HepG2 (cell line): ENCODE data around the gene RGS19. TPM values are rescaled to one million over a fixed set of nuclear protein-coding genes. Genes with fewer than 3 reads are reported as not detected.

Source experiments
- AGO2 ChIP-seq: fragments of 200-400 bp; formaldehyde crosslinking; optimal IDR thresholded peaks from 2 replicates; pipeline ENCODE3; 2017; ENCODE audit warnings: mild to moderate bottlenecking, low read depth, low read length, moderate library complexity
- ARID5B ChIP-seq: IDR thresholded peaks from 2 replicates; pipeline ENCODE4 v1.4.0; 2020; ENCODE audit warnings: mild to moderate bottlenecking, missing genetic modification reagents
- ATAD3A ChIP-seq: sonication (generic); formaldehyde crosslinking; IDR thresholded peaks from 2 replicates; pipeline ENCODE4 v1.4.0; 2020; ENCODE audit warnings: missing genetic modification reagents
- CBX1 ChIP-seq: IDR thresholded peaks from one replicate; pipeline ENCODE4 v1.6.1; 2016; ENCODE audit warnings: antibody characterized with exemption, low read depth
- DPF2 ChIP-seq: sonication (generic); formaldehyde crosslinking; IDR thresholded peaks from 2 replicates; pipeline ENCODE4 v1.4.0; 2020; ENCODE audit warnings: mild to moderate bottlenecking, low read depth, missing genetic modification reagents, borderline replicate concordance
- ELF1 ChIP-seq: sonication (generic); formaldehyde crosslinking; IDR thresholded peaks from 2 replicates; pipeline ENCODE4 v1.4.0; 2020; ENCODE audit warnings: missing genetic modification reagents
- ESRRA ChIP-seq: sonication (generic); formaldehyde crosslinking; IDR thresholded peaks from 2 replicates; pipeline ENCODE4 v1.5.1; 2020; ENCODE audit warnings: mild to moderate bottlenecking, low read depth, missing genetic modification reagents
- HDAC1 ChIP-seq: sonication (generic); formaldehyde crosslinking; IDR thresholded peaks from 2 replicates; pipeline ENCODE4 v1.5.1; 2020; ENCODE audit warnings: mild to moderate bottlenecking, missing genetic modification reagents
- KLF6 ChIP-seq: IDR thresholded peaks from 2 replicates; pipeline ENCODE4 v1.8.0; 2016; ENCODE audit warnings: missing biosample characterization, missing genetic modification reagents
- MATR3 ChIP-seq: sonication (generic); formaldehyde crosslinking; IDR thresholded peaks from 2 replicates; pipeline ENCODE4 v1.4.0; 2020; ENCODE audit warnings: missing genetic modification reagents
- MEIS1 ChIP-seq: sonication (generic); formaldehyde crosslinking; IDR thresholded peaks from 2 replicates; pipeline ENCODE4 v1.9.0; 2021; ENCODE audit warnings: mild to moderate bottlenecking, missing genetic modification reagents, moderate library complexity, borderline replicate concordance
- MIER3 ChIP-seq: IDR thresholded peaks from 2 replicates; pipeline ENCODE4 v1.6.1; 2016; ENCODE audit warnings: missing compliant biosample characterization, borderline replicate concordance
- NFYB ChIP-seq: sonication (generic); formaldehyde crosslinking; IDR thresholded peaks from 2 replicates; pipeline ENCODE4 v1.4.0; 2020; ENCODE audit warnings: missing genetic modification reagents
- PCBP1 ChIP-seq: fragments of 200-400 bp; formaldehyde crosslinking; IDR thresholded peaks from 2 replicates; pipeline ENCODE4 v1.6.1; 2017; ENCODE audit warnings: mild to moderate bottlenecking, low read depth, low read length, borderline replicate concordance
- RFXAP ChIP-seq: sonication (generic); formaldehyde crosslinking; IDR thresholded peaks from 2 replicates; pipeline ENCODE4 v1.4.0; 2020; ENCODE audit warnings: missing genetic modification reagents, borderline replicate concordance
- SAP130 ChIP-seq: IDR thresholded peaks from 2 replicates; pipeline ENCODE4 v1.6.1; 2016; ENCODE audit warnings: low read depth
- SATB2 ChIP-seq: sonication (generic); formaldehyde crosslinking; IDR thresholded peaks from 2 replicates; pipeline ENCODE4 v1.5.0; 2020; ENCODE audit warnings: missing genetic modification reagents
- THAP11 ChIP-seq: IDR thresholded peaks from 2 replicates; pipeline ENCODE4 v1.6.1; 2016; ENCODE audit warnings: missing biosample characterization, missing genetic modification reagents
- ZFP1 ChIP-seq: IDR thresholded peaks from 2 replicates; pipeline ENCODE4 v1.6.1; 2016
- ZFP36L2 ChIP-seq: sonication (generic); formaldehyde crosslinking; IDR thresholded peaks from 2 replicates; pipeline ENCODE4 v1.4.0; 2020; ENCODE audit warnings: missing genetic modification reagents
- ZFP90 ChIP-seq: sonication (generic); formaldehyde crosslinking; IDR thresholded peaks from 2 replicates; pipeline ENCODE4 v1.8.0; 2022; ENCODE audit warnings: missing genetic modification reagents, mild to moderate bottlenecking, inconsistent platforms, borderline replicate concordance
- ZNF790 ChIP-seq: sonication (generic); formaldehyde crosslinking; IDR thresholded peaks from 2 replicates; pipeline ENCODE4 v1.8.0; 2022; ENCODE audit warnings: missing genetic modification reagents, mild to moderate bottlenecking, borderline replicate concordance
- ZNF879 ChIP-seq: sonication (generic); formaldehyde crosslinking; IDR thresholded peaks from 2 replicates; pipeline ENCODE4 v1.8.1; 2023; ENCODE audit warnings: missing genetic modification reagents
- polyA plus RNA-seq, 8 experiments: library from polyadenylated mRNA; depleted of rRNA in 3 of 8; stranded (reverse) in 7 of 8; unstranded in 1 of 8; fragments of >200 nt; fragmentation: Illumina TruSeq in 4 of 8; extraction: Trizol in 4 of 8; gene quantifications; 2 replicates each; pipeline versions ENCODE4 v1.2.1 to v1.2.3, GENCODE V29; 2011 to 2016; ENCODE audit warnings: low read depth in 4 of 8, missing spikeins in 1 of 8, mixed read lengths in 1 of 8; ENCODE audit not compliant: insufficient read depth in 1 of 8
- total RNA-seq, 5 experiments: library from RNA; depleted of rRNA; stranded (reverse); fragments of >200 nt; fragmentation: Illumina TruSeq; extraction: Trizol; gene quantifications; 2 replicates each; pipeline ENCODE4 v1.2.3, GENCODE V29; 2016; ENCODE audit warnings: low read depth in 1 of 5
- TF ChIP-seq, protein P1 (sequence below): IDR thresholded peaks from 2 replicates; pipeline ENCODE4 v1.6.1; 2016; ENCODE audit warnings: low read depth, missing genetic modification reagents, missing compliant biosample characterization

The RGS19 gene
- total and polyA plus RNA-seq, 2 of the 13 experiments (the other 11 are each of a cell fraction or from before 2014, with no cell fraction given), result 10.7 to 11.9 TPM

GRCh38 chr20:64051561-64052325 is 27.6 kb downstream of the RGS19 start (continued):
- TF ChIP-seq ZNF790 (CRISPR knock-in tag) (no peak), MIER3 (CRISPR knock-in tag) (no peak), SATB2 (no peak), MATR3 (CRISPR knock-in tag) (0 out of 2 replicates have a peak, but pooled peaks have one; percentile 27), AGO2 (no peak), ATAD3A (CRISPR knock-in tag) (no peak), THAP11 (CRISPR knock-in tag) (no peak), PCBP1 (no peak), CBX1 (peak; percentile 32), NFYB (CRISPR knock-in tag) (no peak), ZFP36L2 (no peak), ELF1 (CRISPR knock-in tag) (no peak), ZFP90 (CRISPR knock-in tag) (no peak), SAP130 (CRISPR knock-in tag) (peak; percentile 46), ZNF879 (CRISPR knock-in tag) (no peak), KLF6 (CRISPR knock-in tag) (no peak), ESRRA (CRISPR knock-in tag) (no peak), ARID5B (no peak), HDAC1 (CRISPR knock-in tag) (no peak), ZFP1 (CRISPR knock-in tag) (no peak), MEIS1 (CRISPR knock-in tag) (peak; percentile 32; the same call in 1 of the 2 replicates), DPF2 (CRISPR knock-in tag) (0 out of 2 replicates have a peak, but pooled peaks have one; percentile 39), RFXAP (CRISPR knock-in tag) (no peak)
- TF ChIP-seq, protein P1, sequence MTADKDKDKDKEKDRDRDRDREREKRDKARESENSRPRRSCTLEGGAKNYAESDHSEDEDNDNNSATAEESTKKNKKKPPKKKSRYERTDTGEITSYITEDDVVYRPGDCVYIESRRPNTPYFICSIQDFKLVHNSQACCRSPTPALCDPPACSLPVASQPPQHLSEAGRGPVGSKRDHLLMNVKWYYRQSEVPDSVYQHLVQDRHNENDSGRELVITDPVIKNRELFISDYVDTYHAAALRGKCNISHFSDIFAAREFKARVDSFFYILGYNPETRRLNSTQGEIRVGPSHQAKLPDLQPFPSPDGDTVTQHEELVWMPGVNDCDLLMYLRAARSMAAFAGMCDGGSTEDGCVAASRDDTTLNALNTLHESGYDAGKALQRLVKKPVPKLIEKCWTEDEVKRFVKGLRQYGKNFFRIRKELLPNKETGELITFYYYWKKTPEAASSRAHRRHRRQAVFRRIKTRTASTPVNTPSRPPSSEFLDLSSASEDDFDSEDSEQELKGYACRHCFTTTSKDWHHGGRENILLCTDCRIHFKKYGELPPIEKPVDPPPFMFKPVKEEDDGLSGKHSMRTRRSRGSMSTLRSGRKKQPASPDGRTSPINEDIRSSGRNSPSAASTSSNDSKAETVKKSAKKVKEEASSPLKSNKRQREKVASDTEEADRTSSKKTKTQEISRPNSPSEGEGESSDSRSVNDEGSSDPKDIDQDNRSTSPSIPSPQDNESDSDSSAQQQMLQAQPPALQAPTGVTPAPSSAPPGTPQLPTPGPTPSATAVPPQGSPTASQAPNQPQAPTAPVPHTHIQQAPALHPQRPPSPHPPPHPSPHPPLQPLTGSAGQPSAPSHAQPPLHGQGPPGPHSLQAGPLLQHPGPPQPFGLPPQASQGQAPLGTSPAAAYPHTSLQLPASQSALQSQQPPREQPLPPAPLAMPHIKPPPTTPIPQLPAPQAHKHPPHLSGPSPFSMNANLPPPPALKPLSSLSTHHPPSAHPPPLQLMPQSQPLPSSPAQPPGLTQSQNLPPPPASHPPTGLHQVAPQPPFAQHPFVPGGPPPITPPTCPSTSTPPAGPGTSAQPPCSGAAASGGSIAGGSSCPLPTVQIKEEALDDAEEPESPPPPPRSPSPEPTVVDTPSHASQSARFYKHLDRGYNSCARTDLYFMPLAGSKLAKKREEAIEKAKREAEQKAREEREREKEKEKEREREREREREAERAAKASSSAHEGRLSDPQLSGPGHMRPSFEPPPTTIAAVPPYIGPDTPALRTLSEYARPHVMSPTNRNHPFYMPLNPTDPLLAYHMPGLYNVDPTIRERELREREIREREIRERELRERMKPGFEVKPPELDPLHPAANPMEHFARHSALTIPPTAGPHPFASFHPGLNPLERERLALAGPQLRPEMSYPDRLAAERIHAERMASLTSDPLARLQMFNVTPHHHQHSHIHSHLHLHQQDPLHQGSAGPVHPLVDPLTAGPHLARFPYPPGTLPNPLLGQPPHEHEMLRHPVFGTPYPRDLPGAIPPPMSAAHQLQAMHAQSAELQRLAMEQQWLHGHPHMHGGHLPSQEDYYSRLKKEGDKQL, result no peak
